SU-DHL-6 (cell line): ENCODE data around the gene LASP1NB.

Experiments
- CTCF ChIP-seq: fragments of 200-600 bp; sonication (generic); IDR thresholded peaks from one replicate; pipeline ENCODE4 v1.5.1; 2017; ENCODE audit warnings: antibody characterized with exemption, mild to moderate bottlenecking, low read length, moderate library complexity; ENCODE audit not compliant: insufficient read depth, poor library complexity, severe bottlenecking
- EZH2phosphoT487 ChIP-seq: fragments of 200-600 bp; sonication (generic), shearing (Covaris generic); conservative IDR thresholded peaks from 2 replicates; pipeline ENCODE4 v1.6.1; 2018; ENCODE audit warnings: mild to moderate bottlenecking, antibody characterized with exemption, low read length, moderate library complexity, mixed read lengths

GRCh38 chr17:38917259-38917658 is 8.2 kb upstream of the LASP1NB start:
- peak; percentile 20 for TF ChIP-seq CTCF
- TF ChIP-seq EZH2phosphoT487, result no peak
